ENCODE results near the gene DHODH. TPM values are rescaled to one million over a fixed set of nuclear protein-coding genes. Genes with fewer than 3 reads are reported as not detected.

DHODH gene
- total RNA-seq, 1 experiment from 2014 or later: 23.0 TPM

DNA sequence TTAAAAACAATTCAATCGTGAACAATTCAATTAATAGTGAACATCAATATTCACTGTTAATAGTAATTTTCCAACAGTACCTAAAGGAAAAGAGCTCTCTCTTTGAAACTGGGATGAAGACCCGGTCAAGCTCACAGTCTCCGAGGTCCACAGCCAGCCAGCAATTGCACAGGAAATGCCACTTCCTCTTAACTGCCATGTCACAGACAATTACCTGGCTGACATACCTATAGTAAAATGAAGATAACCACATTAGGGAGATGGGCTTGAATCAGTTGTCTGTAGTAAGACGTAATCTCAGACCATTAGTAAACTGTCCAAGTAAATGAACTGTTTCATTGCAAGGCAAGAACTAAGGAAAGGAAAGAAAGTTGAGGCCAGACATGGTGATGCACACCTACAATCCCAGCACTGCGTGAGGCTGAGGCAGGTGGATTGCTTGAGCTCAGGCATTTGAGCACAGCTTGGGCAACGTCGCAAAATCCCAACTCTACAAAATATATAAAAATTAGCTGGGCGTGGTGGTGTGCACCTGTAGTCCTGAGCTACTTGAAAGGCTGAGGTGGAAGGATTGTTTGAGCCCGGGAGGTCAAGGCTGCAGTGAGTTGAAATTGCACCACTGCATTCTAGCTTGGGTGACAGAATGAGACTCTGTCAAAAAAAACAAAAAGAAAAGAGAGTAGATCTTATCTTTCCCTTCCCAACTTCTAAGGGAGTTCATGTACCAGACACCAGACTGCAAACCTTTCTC, 45.2 kb upstream of the DHODH start:
- no TSS peak for BruUV-seq (replicated peaks)
- Mint-ChIP-seq H3K4me1 (ENCODE audit: low read depth, unreplicated experiment) (peaks cover 9% of the 10 kb centered on the region), H3K4me3 (ENCODE audit: unreplicated experiment) (no peak overlapping the region), H3K27me3 (ENCODE audit: insufficient read depth, unreplicated experiment) (peaks cover 6% of the 10 kb centered on the region), H3K9me3 (ENCODE audit: unreplicated experiment) (no peaks in the 10 kb centered on the region), H3K36me3 (ENCODE audit: insufficient read depth, unreplicated experiment) (no peaks in the 10 kb centered on the region), H3K27ac (ENCODE audit: unreplicated experiment) (no peak overlapping the region)
- intact Hi-C loops (cut with micrococcal nuclease; ENCODE audit: unreplicated experiment): loop anchor here (5.0 to 10.0 kb wide), 3 partner anchors 158 to 318 kb away; partner anchors contain the start of gene AP1G1
- H3K36me3 ChIP-seq (ENCODE audit: control insufficient read depth, insufficient read depth, low read length): no peaks in the 10 kb centered on the region
- H3K4me1 ChIP-seq: no peaks in the 10 kb centered on the region
- TF ChIP-seq, protein P1, sequence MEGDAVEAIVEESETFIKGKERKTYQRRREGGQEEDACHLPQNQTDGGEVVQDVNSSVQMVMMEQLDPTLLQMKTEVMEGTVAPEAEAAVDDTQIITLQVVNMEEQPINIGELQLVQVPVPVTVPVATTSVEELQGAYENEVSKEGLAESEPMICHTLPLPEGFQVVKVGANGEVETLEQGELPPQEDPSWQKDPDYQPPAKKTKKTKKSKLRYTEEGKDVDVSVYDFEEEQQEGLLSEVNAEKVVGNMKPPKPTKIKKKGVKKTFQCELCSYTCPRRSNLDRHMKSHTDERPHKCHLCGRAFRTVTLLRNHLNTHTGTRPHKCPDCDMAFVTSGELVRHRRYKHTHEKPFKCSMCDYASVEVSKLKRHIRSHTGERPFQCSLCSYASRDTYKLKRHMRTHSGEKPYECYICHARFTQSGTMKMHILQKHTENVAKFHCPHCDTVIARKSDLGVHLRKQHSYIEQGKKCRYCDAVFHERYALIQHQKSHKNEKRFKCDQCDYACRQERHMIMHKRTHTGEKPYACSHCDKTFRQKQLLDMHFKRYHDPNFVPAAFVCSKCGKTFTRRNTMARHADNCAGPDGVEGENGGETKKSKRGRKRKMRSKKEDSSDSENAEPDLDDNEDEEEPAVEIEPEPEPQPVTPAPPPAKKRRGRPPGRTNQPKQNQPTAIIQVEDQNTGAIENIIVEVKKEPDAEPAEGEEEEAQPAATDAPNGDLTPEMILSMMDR (IDR thresholded peaks at IDR 0.05; ENCODE audit: insufficient read depth in 1 of 2, low read depth in 1 of 2, low read length in 1 of 2, severe bottlenecking in 1 of 2, unreplicated experiment in 1 of 2): no peak
- CTCF ChIA-PET: interaction anchor here (1.4 kb wide), 1 partner anchor 80 kb away, joined by 4 read pairs; no protein-coding TSS in a partner anchor
- POLR2A ChIA-PET: no interaction called here
- no peaks in the 10 kb centered on the region for H3K27me3 ChIP-seq (replicated peaks; ENCODE audit: control insufficient read depth, insufficient read depth, low read length)
- no peak overlapping the region for H3K4me3 ChIP-seq (ENCODE audit: low read depth, low read length)
- no peaks in the 10 kb centered on the region for H3K9me3 ChIP-seq
- DNase-seq: no peak

DNA sequence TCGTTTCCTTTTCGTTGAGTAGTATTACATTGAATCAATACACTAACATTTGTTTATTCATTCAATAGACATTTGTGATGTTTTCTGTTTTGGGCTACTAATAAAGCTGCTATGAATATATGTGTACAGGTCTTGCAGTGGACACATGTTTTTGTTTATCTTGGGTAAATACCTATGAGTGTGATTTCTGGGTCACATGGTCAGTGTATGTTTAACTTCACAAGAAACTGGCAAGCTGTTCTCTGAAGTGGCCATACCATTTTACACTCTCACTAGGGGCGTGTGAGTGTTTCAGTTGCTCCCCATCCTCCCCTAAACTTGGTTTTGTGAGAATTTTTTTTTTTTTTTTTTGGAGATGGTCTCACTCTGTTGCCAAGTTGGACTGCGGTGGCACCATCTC, 43.3 kb upstream of the DHODH start:
- BruUV-seq (replicated peaks): no TSS peak
- POLR2A ChIA-PET: no interaction called here
- DNase-seq: no peak
- Mint-ChIP-seq H3K27me3 (ENCODE audit: insufficient read depth, unreplicated experiment) (peaks cover 3% of the 10 kb centered on the region), H3K27ac (ENCODE audit: unreplicated experiment) (no peak overlapping the region), H3K9me3 (ENCODE audit: unreplicated experiment) (no peaks in the 10 kb centered on the region), H3K4me1 (ENCODE audit: low read depth, unreplicated experiment) (no peaks in the 10 kb centered on the region), H3K4me3 (ENCODE audit: unreplicated experiment) (no peak overlapping the region), H3K36me3 (ENCODE audit: insufficient read depth, unreplicated experiment) (no peaks in the 10 kb centered on the region)
- TF ChIP-seq, protein P1 (IDR thresholded peaks at IDR 0.05; ENCODE audit: insufficient read depth in 1 of 2, low read depth in 1 of 2, low read length in 1 of 2, severe bottlenecking in 1 of 2, unreplicated experiment in 1 of 2): no peak
- no peaks in the 10 kb centered on the region for H3K27me3 ChIP-seq (replicated peaks; ENCODE audit: control insufficient read depth, insufficient read depth, low read length)
- H3K4me1 ChIP-seq: no peaks in the 10 kb centered on the region
- no peak overlapping the region for H3K4me3 ChIP-seq (ENCODE audit: low read depth, low read length)
- no peaks in the 10 kb centered on the region for H3K36me3 ChIP-seq (ENCODE audit: control insufficient read depth, insufficient read depth, low read length)
- intact Hi-C loops (cut with micrococcal nuclease; ENCODE audit: unreplicated experiment): loop anchor here (10.0 kb wide), 2 partner anchors 160 to 320 kb away; partner anchors contain the start of gene AP1G1
- CTCF ChIA-PET: no interaction called here
- no peaks in the 10 kb centered on the region for H3K9me3 ChIP-seq

DNA sequence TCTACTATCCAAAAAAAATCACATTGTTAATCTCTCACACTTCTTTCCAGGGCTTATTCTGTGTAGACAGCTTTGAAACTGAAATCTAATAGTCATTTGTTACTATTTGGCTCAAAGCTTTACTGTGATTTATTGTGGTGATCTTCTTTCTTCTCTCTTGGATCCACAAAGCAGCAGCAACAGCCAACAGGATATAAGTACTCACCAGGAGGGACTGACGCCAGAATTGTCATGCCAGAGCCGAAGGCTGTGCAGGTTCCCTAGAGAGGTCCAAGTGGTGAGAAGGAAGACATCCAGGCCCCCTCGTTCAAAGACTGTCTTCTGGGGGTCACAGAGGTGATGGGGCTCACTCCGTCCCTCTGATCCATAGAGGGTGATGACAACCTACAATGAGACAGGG, 41.6 kb upstream of the DHODH start:
- POLR2A ChIA-PET: no interaction called here
- no peaks in the 10 kb centered on the region for H3K4me1 Mint-ChIP-seq (ENCODE audit: low read depth, unreplicated experiment)
- intact Hi-C loops (cut with micrococcal nuclease; ENCODE audit: unreplicated experiment): loop anchor here (10.0 kb wide), 2 partner anchors 162 to 322 kb away; partner anchors contain the start of gene AP1G1

More for the DNA sequence above, 41.6 kb upstream of the DHODH start:
- TF ChIP-seq, protein P1 (IDR thresholded peaks at IDR 0.05; ENCODE audit: insufficient read depth in 1 of 2, low read depth in 1 of 2, low read length in 1 of 2, severe bottlenecking in 1 of 2, unreplicated experiment in 1 of 2): no peak
- CTCF ChIA-PET: no interaction called here
- Histone ChIP-seq H3K4me1 (no peaks in the 10 kb centered on the region), H3K36me3 (ENCODE audit: control insufficient read depth, insufficient read depth, low read length) (no peaks in the 10 kb centered on the region), H3K27me3 (replicated peaks; ENCODE audit: control insufficient read depth, insufficient read depth, low read length) (no peaks in the 10 kb centered on the region), H3K4me3 (ENCODE audit: low read depth, low read length) (no peak overlapping the region), H3K9me3 (no peaks in the 10 kb centered on the region)
- no peak for DNase-seq
- no peak overlapping the region for H3K27ac Mint-ChIP-seq (ENCODE audit: unreplicated experiment)
- H3K27me3 Mint-ChIP-seq (ENCODE audit: insufficient read depth, unreplicated experiment): peaks cover 3% of the 10 kb centered on the region
- no TSS peak for BruUV-seq (replicated peaks)
- no peaks in the 10 kb centered on the region for H3K9me3 Mint-ChIP-seq (ENCODE audit: unreplicated experiment)
- no peaks in the 10 kb centered on the region for H3K36me3 Mint-ChIP-seq (ENCODE audit: insufficient read depth, unreplicated experiment)
- H3K4me3 Mint-ChIP-seq (ENCODE audit: unreplicated experiment): no peak overlapping the region

Measured in Caco-2 (cell line).